Mesenchymal stem cell (in vitro differentiated cells and primary cell): ENCODE data around the gene MYLK.
A peak's percentile ranks its signal among the peaks of the same experiment; 100 is the strongest.

Experiments
- DNase-seq: peaks from one replicate; pipeline ENCODE4 v3.0.0-alpha.2; 2013
- H2AFZ ChIP-seq: one replicate; pipeline ENCODE4 v1.6.1; 2013; ENCODE audit warnings: low read depth, mild to moderate bottlenecking, control low read depth, inconsistent platforms, low read length, moderate library complexity
- H2AK5ac ChIP-seq: 2 replicates; pipeline ENCODE4 v1.6.1; 2013; ENCODE audit warnings: low read length, moderate library complexity, mild to moderate bottlenecking, inconsistent platforms; ENCODE audit not compliant: severe bottlenecking
- H2BK120ac ChIP-seq: one replicate; pipeline ENCODE4 v1.6.1; 2013; ENCODE audit warnings: low read depth, mild to moderate bottlenecking, inconsistent platforms, low read length, moderate library complexity
- H2BK12ac ChIP-seq, 2 experiments: one replicate each; pipeline ENCODE4 v1.6.1; 2013; ENCODE audit warnings: inconsistent platforms in 2 of 2, low read length in 2 of 2, mild to moderate bottlenecking in 2 of 2, moderate library complexity in 2 of 2, control low read depth in 1 of 2
- H2BK15ac ChIP-seq: one replicate; pipeline ENCODE4 v1.6.1; 2013; ENCODE audit warnings: mild to moderate bottlenecking, low read depth, inconsistent platforms; ENCODE audit not compliant: poor library complexity, severe bottlenecking
- H2BK5ac ChIP-seq: 2 replicates; pipeline ENCODE4 v1.6.1; 2013; ENCODE audit warnings: low read depth, mild to moderate bottlenecking, low read length, control low read depth, inconsistent platforms; ENCODE audit not compliant: poor library complexity, severe bottlenecking
- H3K14ac ChIP-seq, 2 experiments: one replicate each; pipeline ENCODE4 v1.6.1; 2013; ENCODE audit warnings: inconsistent platforms in 2 of 2, low read length in 2 of 2, control low read depth in 1 of 2, mild to moderate bottlenecking in 1 of 2, moderate library complexity in 1 of 2
- H3K18ac ChIP-seq, 2 experiments: one replicate each; pipeline ENCODE4 v1.6.1; 2013; ENCODE audit warnings: inconsistent platforms in 2 of 2, low read length in 2 of 2, control low read depth in 1 of 2, low read depth in 1 of 2, mild to moderate bottlenecking in 1 of 2
- H3K23ac ChIP-seq, 2 experiments: one replicate each; pipeline ENCODE4 v1.6.1; 2013; ENCODE audit warnings: inconsistent platforms in 2 of 2, low read length in 2 of 2, mild to moderate bottlenecking in 2 of 2, moderate library complexity in 2 of 2, control low read depth in 1 of 2
- H3K27ac ChIP-seq: 2 replicates; pipeline ENCODE4 v1.5.1; 2013; ENCODE audit warnings: mild to moderate bottlenecking, moderate library complexity, low read length, control low read depth, inconsistent platforms; ENCODE audit not compliant: poor library complexity, severe bottlenecking
- H3K27me3 ChIP-seq, 2 experiments: 2 replicates each; pipeline versions ENCODE4 v1.6.1 to v1.7.0; 2013; ENCODE audit warnings: low read length in 2 of 2, mild to moderate bottlenecking in 2 of 2, moderate library complexity in 2 of 2, control low read depth in 1 of 2, inconsistent platforms in 1 of 2; ENCODE audit not compliant: control insufficient read depth in 1 of 2, insufficient read depth in 1 of 2
- H3K36me3 ChIP-seq, 2 experiments: 2 replicates each; pipeline versions ENCODE4 v1.6.1 to v1.7.0; 2013; ENCODE audit warnings: low read length in 2 of 2, control low read depth in 1 of 2, inconsistent platforms in 1 of 2, low read depth in 1 of 2, mild to moderate bottlenecking in 1 of 2; ENCODE audit not compliant: insufficient read depth in 2 of 2, control insufficient read depth in 1 of 2
- H3K4ac ChIP-seq, 2 experiments: one replicate each; pipeline ENCODE4 v1.6.1; 2013; ENCODE audit warnings: inconsistent platforms in 2 of 2, low read length in 2 of 2, mild to moderate bottlenecking in 2 of 2, moderate library complexity in 2 of 2, control low read depth in 1 of 2, low read depth in 1 of 2
- H3K4me1 ChIP-seq: 2 replicates; pipeline ENCODE4 v1.6.1; 2013; ENCODE audit warnings: low read depth, low read length, control low read depth; ENCODE audit not compliant: control insufficient read depth, insufficient read depth
- H3K4me2 ChIP-seq: 2 replicates; pipeline ENCODE4 v1.6.1; 2013; ENCODE audit warnings: low read length, mild to moderate bottlenecking, inconsistent platforms; ENCODE audit not compliant: poor library complexity, severe bottlenecking
- H3K4me3 ChIP-seq, 2 experiments: 2 replicates each; pipeline versions ENCODE4 v1.5.1 to v1.7.0; 2013; ENCODE audit warnings: low read length in 2 of 2, mild to moderate bottlenecking in 2 of 2, control low read depth in 1 of 2, low read depth in 1 of 2; ENCODE audit not compliant: insufficient read depth in 1 of 2
- H3K79me1 ChIP-seq: replicated peaks from 2 replicates; pipeline ENCODE4 v1.6.1; 2013; ENCODE audit warnings: mild to moderate bottlenecking, control low read depth, low read length, inconsistent platforms; ENCODE audit not compliant: poor library complexity, severe bottlenecking
- H3K9ac ChIP-seq: 2 replicates; pipeline ENCODE4 v1.7.0; 2013; ENCODE audit warnings: mild to moderate bottlenecking, low read length, moderate library complexity
- H3K9me3 ChIP-seq: 2 replicates; pipeline ENCODE4 v1.7.0; 2013; ENCODE audit warnings: mild to moderate bottlenecking, low read length; ENCODE audit not compliant: control insufficient read depth
- H4K8ac ChIP-seq: one replicate; pipeline ENCODE4 v1.6.1; 2013; ENCODE audit warnings: inconsistent platforms, mild to moderate bottlenecking, low read length, moderate library complexity
- H4K91ac ChIP-seq: one replicate; pipeline ENCODE4 v1.6.1; 2013; ENCODE audit warnings: mild to moderate bottlenecking, low read length, inconsistent platforms
- WGBS: methylation state at CpG from one replicate; pipeline ENCODE4 v1.1.7; 2013; ENCODE audit warnings: mixed read lengths; 5-methylcytosine and 5-hydroxymethylcytosine counted together

The MYLK gene

GRCh38 chr3:123760817-123761216 lies 123.3 kb downstream of the MYLK start:
- Histone ChIP-seq H3K4me1 (peaks cover 22% of the 10 kb centered on the region), H2AFZ (no peak overlapping the region), H3K9ac (no peak overlapping the region), H2BK12ac (no peak overlapping the region), H3K27ac (peak overlapping the region; percentile 9), H2AK5ac (peak overlapping the region; percentile 2), H3K9me3 (no peaks in the 10 kb centered on the region), H3K4me3 (no peak overlapping the region), H2BK120ac (no peak overlapping the region), H3K4ac (no peak overlapping the region), H3K27me3 (no peaks in the 10 kb centered on the region), H2BK15ac (no peak overlapping the region), H3K23ac (no peak overlapping the region), H3K18ac (no peak overlapping the region), H3K36me3 (peaks cover 3 to 7% of the 10 kb centered on the region in 2 experiments), H3K79me1 (peaks cover 12% of the 10 kb centered on the region), H4K8ac (no peak overlapping the region), H2BK5ac (no peak overlapping the region), H3K14ac (no peak overlapping the region), H4K91ac (no peak overlapping the region), H3K4me2 (no peak overlapping the region)
- WGBS: no CpG with 5 or more reads among the region's 1 CpG
- DNase-seq: no peak

DNA sequence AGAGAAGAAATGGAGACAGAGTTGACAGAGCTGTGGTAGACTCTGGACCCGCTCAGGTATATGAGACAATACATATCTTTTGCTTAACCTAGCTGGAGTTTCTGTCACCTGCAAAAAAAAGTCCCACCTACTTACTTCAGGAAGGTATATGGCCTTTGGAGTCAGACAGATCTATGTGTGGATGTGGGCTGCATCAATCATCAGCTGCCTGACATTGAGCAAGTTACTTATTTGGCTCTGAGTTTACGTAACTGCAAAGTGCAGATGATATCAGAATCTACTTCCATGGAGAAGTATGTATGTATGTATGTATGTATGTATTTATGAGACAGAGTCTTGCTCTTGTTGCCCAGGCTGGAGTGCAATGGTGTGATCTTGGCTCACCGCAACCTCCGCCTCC lies 124.3 kb downstream of the MYLK start:
- Histone ChIP-seq H3K23ac (no peak overlapping the region), H4K91ac (no peak overlapping the region), H3K4me3 (no peak overlapping the region), H2BK5ac (peak overlapping the region; percentile 33), H3K9ac (no peak overlapping the region), H2BK120ac (no peak overlapping the region), H3K14ac (no peak overlapping the region), H3K4ac (no peak overlapping the region), H3K27me3 (no peaks in the 10 kb centered on the region), H3K18ac (peak overlapping the region in 1 of 2 experiments; percentile 34), H2BK12ac (peak overlapping the region in 1 of 2 experiments; percentile 61), H2AFZ (no peak overlapping the region), H3K27ac (peak overlapping the region; percentile 99), H3K4me1 (peaks cover 25% of the 10 kb centered on the region), H3K4me2 (no peak overlapping the region), H3K9me3 (no peaks in the 10 kb centered on the region), H2BK15ac (no peak overlapping the region), H4K8ac (no peak overlapping the region), H3K36me3 (peaks cover 3 to 7% of the 10 kb centered on the region in 2 experiments), H3K79me1 (peaks cover 12% of the 10 kb centered on the region), H2AK5ac (peak overlapping the region; percentile 79)
- DNase-seq: no peak
- 100% methylated on average over 4 of the region's 4 CpGs for WGBS

GRCh38 chr3:123759311-123759710 lies 124.8 kb downstream of the MYLK start:
- Histone ChIP-seq H2BK12ac (peak overlapping the region; percentile 2 to 14), H3K27ac (peak overlapping the region; percentile 99)

DNA sequence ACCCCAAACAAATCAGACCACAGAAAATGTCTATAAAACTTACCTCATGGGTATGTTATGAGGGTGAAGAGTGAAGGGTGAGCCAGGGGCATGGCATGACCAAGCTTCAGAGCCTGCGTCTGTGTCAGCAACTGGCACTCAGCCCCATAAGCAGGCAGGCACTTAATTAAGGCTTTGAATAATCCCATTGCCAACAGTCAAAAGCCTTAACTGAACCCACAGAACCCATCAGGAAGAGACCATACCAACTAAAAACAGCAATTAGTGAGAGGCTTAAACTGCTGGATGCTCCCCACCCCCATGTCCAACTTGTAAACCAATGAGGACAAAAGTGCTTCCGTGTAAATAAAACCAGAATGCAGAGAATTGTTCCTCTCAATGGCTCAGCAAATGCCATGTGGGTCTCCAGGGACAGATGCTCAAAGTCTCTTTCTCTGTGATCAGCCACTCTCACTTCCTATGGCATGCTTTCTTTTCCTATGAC lies 126.0 kb downstream of the MYLK start:
- peak overlapping the region; percentile 92 for H2AK5ac ChIP-seq
- peak overlapping the region in 1 of 2 experiments; percentile 21 for H3K4me3 ChIP-seq
- H3K9me3 ChIP-seq: no peaks in the 10 kb centered on the region
- H2AFZ ChIP-seq: no peak overlapping the region
- no peak overlapping the region for H3K23ac ChIP-seq
- WGBS: 13% methylated on average over 2 of the region's 2 CpGs
- peak overlapping the region in 1 of 2 experiments; percentile 28 for H2BK12ac ChIP-seq
- peak; percentile 55 for DNase-seq
- peaks cover 9% of the 10 kb centered on the region for H3K79me1 ChIP-seq
- H3K36me3 ChIP-seq: peaks cover 0 to 2% of the 10 kb centered on the region in 2 experiments
- H3K27ac ChIP-seq: peak overlapping the region; percentile 99
- H4K8ac ChIP-seq: peak overlapping the region; percentile 78
- peak overlapping the region; percentile 67 for H2BK5ac ChIP-seq
- H2BK120ac ChIP-seq: peak overlapping the region; percentile 27
- no peak overlapping the region for H2BK15ac ChIP-seq
- H3K18ac ChIP-seq: no peak overlapping the region
- peaks cover 24% of the 10 kb centered on the region for H3K4me1 ChIP-seq
- H3K14ac ChIP-seq: no peak overlapping the region
- peak overlapping the region; percentile 74 for H4K91ac ChIP-seq
- peak overlapping the region; percentile 42 for H3K9ac ChIP-seq
- no peaks in the 10 kb centered on the region for H3K27me3 ChIP-seq
- no peak overlapping the region for H3K4ac ChIP-seq
- H3K4me2 ChIP-seq: no peak overlapping the region

More at GRCh38 chr3:123759311-123759710, 124.8 kb downstream of the MYLK start:
- H3K14ac ChIP-seq: no peak overlapping the region
- no peak overlapping the region for H3K4ac ChIP-seq
- peaks cover 3% of the 10 kb centered on the region in 2 experiments for H3K36me3 ChIP-seq
- H2AFZ ChIP-seq: no peak overlapping the region
- peaks cover 10% of the 10 kb centered on the region for H3K79me1 ChIP-seq
- H3K18ac ChIP-seq: peak overlapping the region; percentile 26 to 55
- H3K9ac ChIP-seq: no peak overlapping the region
- no peak for DNase-seq
- peak overlapping the region; percentile 2 for H4K91ac ChIP-seq
- no peak overlapping the region for H3K4me2 ChIP-seq
- no peaks in the 10 kb centered on the region for H3K27me3 ChIP-seq
- peak overlapping the region; percentile 79 for H2AK5ac ChIP-seq
- peaks cover 21% of the 10 kb centered on the region for H3K4me1 ChIP-seq
- H3K9me3 ChIP-seq: no peaks in the 10 kb centered on the region
- no peak overlapping the region for H4K8ac ChIP-seq
- H2BK5ac ChIP-seq: peak overlapping the region; percentile 57
- 95% methylated on average over 3 of the region's 3 CpGs for WGBS
- no peak overlapping the region for H2BK120ac ChIP-seq
- no peak overlapping the region for H3K23ac ChIP-seq
- no peak overlapping the region for H2BK15ac ChIP-seq
- no peak overlapping the region for H3K4me3 ChIP-seq
